IMR-90 (cell line): ENCODE results near the gene COL18A1. TPM values are rescaled to one million over a fixed set of nuclear protein-coding genes. Genes with fewer than 3 reads are reported as not detected.
A peak's percentile ranks its signal among the peaks of the same experiment; 100 is the strongest.

Experiments
- ATAC-seq: fragments of 200-7000 bp; cut with Tn5 transposase; 2 replicates; pipeline ENCODE4 v1.9.1; 2020; ENCODE audit warnings: low read depth, mild to moderate bottlenecking, moderate library complexity
- BruUV-seq: library from RNA; stranded (reverse); fragments of 400-500 nt; replicated peaks from 2 replicates; lab custom pipeline; 2021; lab: Mats Ljungman, UMichigan
- CTCF ChIA-PET: fragments of 300-600 bp; formaldehyde crosslinking; extraction: SDS; loops from one replicate; lab custom pipeline; 2021; ENCODE audit warnings: antibody characterized with exemption; lab: Yijun Ruan, JAX
- POLR2A ChIA-PET: fragments of 300-600 bp; sonication (Branson Sonifier 250); formaldehyde crosslinking; loops from one replicate; lab custom pipeline; 2022; ENCODE audit warnings: antibody characterized with exemption; ENCODE audit not compliant: unreplicated experiment; lab: Charles Lee
- DNase-seq: peaks from one replicate; pipeline ENCODE4 v3.0.0; 2013
- H2AFZ ChIP-seq: replicated peaks from 2 replicates; pipeline ENCODE3; 2013; ENCODE audit warnings: low read length, mild to moderate bottlenecking; ENCODE audit not compliant: poor library complexity
- H2AK5ac ChIP-seq: 2 replicates; pipeline ENCODE4 v1.6.1; 2013; ENCODE audit warnings: low read depth, low read length, inconsistent platforms
- H2AK9ac ChIP-seq: replicated peaks from 2 replicates; pipeline ENCODE3; 2013; ENCODE audit warnings: mild to moderate bottlenecking, low read depth, low read length, moderate library complexity; ENCODE audit not compliant: poor library complexity
- H2BK120ac ChIP-seq: 2 replicates; pipeline ENCODE4 v1.6.1; 2013; ENCODE audit warnings: low read depth, low read length, inconsistent platforms
- H2BK15ac ChIP-seq: 3 replicates; pipeline ENCODE4 v1.6.1; 2013; ENCODE audit warnings: low read depth, low read length, inconsistent platforms
- H2BK20ac ChIP-seq: 2 replicates; pipeline ENCODE4 v1.6.1; 2013; ENCODE audit warnings: low read depth, mild to moderate bottlenecking, inconsistent platforms, low read length, moderate library complexity
- H2BK5ac ChIP-seq: 2 replicates; pipeline ENCODE4 v1.6.1; 2013; ENCODE audit warnings: mild to moderate bottlenecking, low read depth, low read length, inconsistent platforms; ENCODE audit not compliant: poor library complexity, severe bottlenecking
- H3K14ac ChIP-seq: replicated peaks from 2 replicates; pipeline ENCODE4 v1.6.1; 2013; ENCODE audit warnings: low read depth, low read length, inconsistent platforms
- H3K18ac ChIP-seq: 2 replicates; pipeline ENCODE4 v1.6.1; 2013; ENCODE audit warnings: low read depth, low read length, control low read depth
- H3K23ac ChIP-seq: 2 replicates; pipeline ENCODE4 v1.6.1; 2013; ENCODE audit warnings: low read depth, low read length, inconsistent platforms
- H3K27ac ChIP-seq: 2 replicates; pipeline ENCODE4 v1.5.1; 2013; ENCODE audit warnings: mild to moderate bottlenecking, control low read depth, low read length; ENCODE audit not compliant: insufficient read depth
- H3K27me3 ChIP-seq: 2 replicates; pipeline ENCODE4 v1.6.1; 2013; ENCODE audit warnings: low read length; ENCODE audit not compliant: control insufficient read depth, insufficient read depth
- H3K36me3 ChIP-seq: 2 replicates; pipeline ENCODE4 v1.6.1; 2013; ENCODE audit warnings: low read length, mixed read lengths; ENCODE audit not compliant: control insufficient read depth, insufficient read depth
- H3K4ac ChIP-seq: 2 replicates; pipeline ENCODE4 v1.6.1; 2013; ENCODE audit warnings: low read depth, low read length, inconsistent platforms
- H3K4me1 ChIP-seq: 2 replicates; pipeline ENCODE4 v1.6.1; 2013; ENCODE audit warnings: low read length, mixed read lengths; ENCODE audit not compliant: control insufficient read depth, insufficient read depth
- H3K4me2 ChIP-seq: 2 replicates; pipeline ENCODE4 v1.6.1; 2013; ENCODE audit warnings: low read depth, mild to moderate bottlenecking, control low read depth, low read length, moderate library complexity
- H3K4me3 ChIP-seq: 2 replicates; pipeline ENCODE4 v1.5.1; 2013; ENCODE audit warnings: low read depth, mild to moderate bottlenecking, control low read depth, low read length, moderate library complexity; ENCODE audit not compliant: insufficient read depth
- H3K56ac ChIP-seq: 2 replicates; pipeline ENCODE4 v1.6.1; 2013; ENCODE audit warnings: low read length, inconsistent platforms; ENCODE audit not compliant: insufficient read depth; ENCODE audit errors: extremely low read depth
- H3K79me1 ChIP-seq, 2 experiments: 2 replicates each; pipeline ENCODE4 v1.6.1; 2013; ENCODE audit warnings: low read length in 2 of 2, inconsistent platforms in 1 of 2, low read depth in 1 of 2
- H3K9ac ChIP-seq: 2 replicates; pipeline ENCODE4 v1.6.1; 2013; ENCODE audit warnings: low read depth, low read length, control low read depth
- H3K9me1 ChIP-seq: 2 replicates; pipeline ENCODE4 v1.6.1; 2013; ENCODE audit warnings: low read length, inconsistent platforms; ENCODE audit not compliant: insufficient read depth
- H3K9me3 ChIP-seq: 2 replicates; pipeline ENCODE4 v1.6.1; 2013; ENCODE audit warnings: low read length; ENCODE audit not compliant: control insufficient read depth, insufficient read depth
- H4K20me1 ChIP-seq: 2 replicates; pipeline ENCODE4 v1.6.1; 2013; ENCODE audit warnings: low read length, inconsistent platforms; ENCODE audit not compliant: insufficient read depth
- H4K5ac ChIP-seq: 2 replicates; pipeline ENCODE4 v1.6.1; 2013; ENCODE audit warnings: mild to moderate bottlenecking, low read depth, low read length, control low read depth
- H4K8ac ChIP-seq, 2 experiments: 2 replicates each; pipeline ENCODE4 v1.6.1; 2013; ENCODE audit warnings: low read depth in 2 of 2, low read length in 2 of 2, control low read depth in 1 of 2, inconsistent platforms in 1 of 2
- H4K91ac ChIP-seq: 2 replicates; pipeline ENCODE4 v1.6.1; 2013; ENCODE audit warnings: low read depth, low read length, inconsistent platforms; ENCODE audit not compliant: insufficient read depth
- BHLHE40 ChIP-seq: fragments of 150-350 bp; IDR thresholded peaks from 2 replicates; pipeline ENCODE4 v1.6.1; 2016; ENCODE audit warnings: mild to moderate bottlenecking, low read depth, low read length
- CEBPB ChIP-seq: IDR thresholded peaks from 2 replicates; pipeline ENCODE4 v1.6.1; 2012; ENCODE audit warnings: low read depth, low read length, improper control_type of control experiment
- CHD1 ChIP-seq: IDR thresholded peaks from 2 replicates; pipeline ENCODE4 v1.6.1; 2012; ENCODE audit warnings: low read depth, low read length, improper control_type of control experiment
- FOS ChIP-seq: fragments of 150-350 bp; IDR thresholded peaks from 2 replicates; pipeline ENCODE4 v1.6.1; 2016; ENCODE audit warnings: low read depth, low read length
- MAFK ChIP-seq: IDR thresholded peaks from 2 replicates; pipeline ENCODE4 v1.6.1; 2012; ENCODE audit warnings: low read depth, low read length, improper control_type of control experiment
- MXI1 ChIP-seq: IDR thresholded peaks from 2 replicates; pipeline ENCODE4 v1.6.1; 2012; ENCODE audit warnings: low read depth, mild to moderate bottlenecking, low read length, moderate library complexity, borderline replicate concordance
- NFE2L2 ChIP-seq: fragments of 150-350 bp; IDR thresholded peaks from 2 replicates; pipeline ENCODE4 v1.6.1; 2016; ENCODE audit warnings: low read depth, mild to moderate bottlenecking, low read length
- POLR2A ChIP-seq: IDR thresholded peaks from 2 replicates; pipeline ENCODE4 v1.6.1; 2012; ENCODE audit warnings: mild to moderate bottlenecking, low read depth, low read length
- RAD21 ChIP-seq: IDR thresholded peaks from 2 replicates; pipeline ENCODE4 v1.6.1; 2012; ENCODE audit warnings: low read length, improper control_type of control experiment
- RCOR1 ChIP-seq: IDR thresholded peaks from 2 replicates; pipeline ENCODE4 v1.6.1; 2012; ENCODE audit warnings: mild to moderate bottlenecking, low read length, improper control_type of control experiment; ENCODE audit not compliant: insufficient replicate concordance
- RFX5 ChIP-seq: IDR thresholded peaks from 2 replicates; pipeline ENCODE4 v1.8.0; 2012; ENCODE audit warnings: low read depth, mild to moderate bottlenecking, low read length, moderate library complexity
- SMC3 ChIP-seq: fragments of 150-350 bp; IDR thresholded peaks from 2 replicates; pipeline ENCODE4 v1.6.1; 2016; ENCODE audit warnings: low read depth, mild to moderate bottlenecking, antibody characterized with exemption, low read length, moderate library complexity
- WGBS, 2 experiments: methylation state at CpG; one replicate each; pipeline versions ENCODE4 v1.1.5 to v1.1.7; 2013; ENCODE audit warnings: missing lambda C conversion rate in 2 of 2; ENCODE audit not compliant: insufficient read length in 1 of 2; ENCODE audit errors: extremely low coverage in 2 of 2; 5-methylcytosine and 5-hydroxymethylcytosine counted together
- dilution Hi-C: fragments of 300-500 bp; cut with HindIII; formaldehyde crosslinking; loops from one replicate; pipeline ENCODE4 v1.14.3; 2018; ENCODE audit warnings: low sequenced_read_pairs; ENCODE audit not compliant: unreplicated experiment
- in situ Hi-C: fragments of 300-500 bp; cut with MboI; formaldehyde crosslinking; loops from 3 replicates; pipeline ENCODE4 v1.14.3; 2019; ENCODE audit warnings: low sequenced_read_pairs, inconsistent platforms, mixed read lengths
- intact Hi-C: fragments of 100-400 bp; cut with micrococcal nuclease; formaldehyde crosslinking; loops from 2 replicates; pipeline ENCODE4 v1.10.0; 2022
- polyA plus RNA-seq, 3 experiments: library from polyadenylated mRNA; depleted of rRNA; stranded (reverse); fragments of >200 nt; gene quantifications; 2 replicates each; pipeline ENCODE4 v1.2.3, GENCODE V29; 2012; ENCODE audit warnings: low replicate concordance in 1 of 3
- total RNA-seq: library from RNA; depleted of rRNA; stranded (reverse); fragments of >200 nt; gene quantifications from 2 replicates; pipeline ENCODE4 v1.2.3, GENCODE V29; 2012
- TF ChIP-seq, protein P1 (sequence below): conservative IDR thresholded peaks from 2 replicates; pipeline ENCODE4 v1.5.1; 2012; ENCODE audit warnings: mild to moderate bottlenecking, low read depth, low read length, improper control_type of control experiment
- TF ChIP-seq, protein P2 (sequence below): fragments of 150-350 bp; IDR thresholded peaks from 2 replicates; pipeline ENCODE4 v1.6.1; 2017; ENCODE audit warnings: mild to moderate bottlenecking, antibody characterized with exemption, low read length, low read depth
- TF ChIP-seq, protein P3 (sequence below): fragments of 150-350 bp; IDR thresholded peaks from 2 replicates; pipeline ENCODE4 v1.6.1; 2016; ENCODE audit warnings: low read depth, mild to moderate bottlenecking, low read length, moderate library complexity, borderline replicate concordance

Gene COL18A1
- total and polyA plus RNA-seq, 2 of the 4 experiments (the other 2 are of a cell fraction): 4.3 to 46.7 TPM

DNA sequence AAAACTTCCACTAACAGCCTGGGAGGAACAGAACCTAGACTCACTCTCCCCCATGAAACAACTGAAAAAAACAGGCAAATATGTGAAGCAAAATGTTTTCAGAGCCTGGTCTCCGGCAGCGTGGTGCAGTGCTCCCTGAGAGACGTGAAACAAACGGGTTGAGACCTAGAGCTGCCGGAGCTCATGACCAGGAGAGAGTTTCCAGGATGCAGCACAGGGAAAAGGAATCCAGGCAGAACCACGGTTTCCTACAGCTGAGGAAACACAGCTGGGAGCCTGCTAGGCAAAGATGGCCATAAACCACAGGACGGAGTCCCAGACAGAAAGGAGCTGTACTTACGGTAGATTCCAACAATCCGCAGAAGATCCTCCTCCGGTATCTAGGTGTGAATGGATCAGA is 157.4 kb downstream of the COL18A1 start:
- Histone ChIP-seq H2BK5ac (peak overlapping the region; percentile 88), H3K79me1 (no peaks in the 10 kb centered on the region), H3K4ac (peak overlapping the region; percentile 84), H3K27me3 (peaks cover under 1% of the 10 kb centered on the region), H3K9me3 (peaks cover 4% of the 10 kb centered on the region; the same call in 1 of the 2 replicates), H2AK5ac (peak overlapping the region; percentile 27; the same call in 1 of the 2 replicates), H3K18ac (peak overlapping the region; percentile 86), H2BK20ac (peak overlapping the region; percentile 53; the same call in 1 of the 2 replicates), H3K23ac (no peak overlapping the region; the same call in 1 of the 2 replicates), H4K8ac (peak overlapping the region in 1 of 2 experiments; percentile 73; a peak in 3 of 4 replicates), H3K36me3 (no peaks in the 10 kb centered on the region), H2AFZ (peak overlapping the region; percentile 67), H4K91ac (peak overlapping the region; percentile 43), H4K20me1 (no peaks in the 10 kb centered on the region), H3K27ac (peak overlapping the region; percentile 47; the same call in 1 of the 2 replicates), H3K9me1 (peaks cover 6% of the 10 kb centered on the region; the same call in 1 of the 2 replicates), H2BK120ac (peak overlapping the region; percentile 64), H3K14ac (peak overlapping the region; percentile 16), H3K4me2 (peak overlapping the region; percentile 70; the same call in 1 of the 2 replicates), H3K56ac (no peak overlapping the region), H3K9ac (no peak overlapping the region), H2AK9ac (peak overlapping the region; percentile 25), H2BK15ac (peak overlapping the region; percentile 16; the same call in 1 of the 3 replicates), H3K4me3 (no peak overlapping the region), H3K4me1 (peaks cover 9% of the 10 kb centered on the region), H4K5ac (peak overlapping the region; percentile 58)
- dilution Hi-C loops: no loop called here
- BruUV-seq: no TSS peak
- DNase-seq: peak; percentile 35
- in situ Hi-C loops: loop anchor here (10.0 kb wide), 1 partner anchor 362 kb away; no protein-coding TSS in a partner anchor
- 53% methylated on average over 7 of the region's 10 CpGs; no CpG with 5 or more reads in 1 of the 2 experiments for WGBS, 2 experiments
- peak; percentile 69 for ATAC-seq
- POLR2A ChIA-PET: interaction anchor here (0.6 kb wide), 1 partner anchor 15 kb away, joined by 4 read pairs; no protein-coding TSS in a partner anchor
- CTCF ChIA-PET: interaction anchor here (0.9 to 1.7 kb wide), 3 partner anchors 8 to 42 kb away, joined by 3 to 5 read pairs (median 3); no protein-coding TSS in a partner anchor
- intact Hi-C loops: no loop called here
- no peak for TF ChIP-seq RCOR1
- TF ChIP-seq, protein P1, sequence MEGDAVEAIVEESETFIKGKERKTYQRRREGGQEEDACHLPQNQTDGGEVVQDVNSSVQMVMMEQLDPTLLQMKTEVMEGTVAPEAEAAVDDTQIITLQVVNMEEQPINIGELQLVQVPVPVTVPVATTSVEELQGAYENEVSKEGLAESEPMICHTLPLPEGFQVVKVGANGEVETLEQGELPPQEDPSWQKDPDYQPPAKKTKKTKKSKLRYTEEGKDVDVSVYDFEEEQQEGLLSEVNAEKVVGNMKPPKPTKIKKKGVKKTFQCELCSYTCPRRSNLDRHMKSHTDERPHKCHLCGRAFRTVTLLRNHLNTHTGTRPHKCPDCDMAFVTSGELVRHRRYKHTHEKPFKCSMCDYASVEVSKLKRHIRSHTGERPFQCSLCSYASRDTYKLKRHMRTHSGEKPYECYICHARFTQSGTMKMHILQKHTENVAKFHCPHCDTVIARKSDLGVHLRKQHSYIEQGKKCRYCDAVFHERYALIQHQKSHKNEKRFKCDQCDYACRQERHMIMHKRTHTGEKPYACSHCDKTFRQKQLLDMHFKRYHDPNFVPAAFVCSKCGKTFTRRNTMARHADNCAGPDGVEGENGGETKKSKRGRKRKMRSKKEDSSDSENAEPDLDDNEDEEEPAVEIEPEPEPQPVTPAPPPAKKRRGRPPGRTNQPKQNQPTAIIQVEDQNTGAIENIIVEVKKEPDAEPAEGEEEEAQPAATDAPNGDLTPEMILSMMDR: no peak
- no peak for TF ChIP-seq SMC3
- TF ChIP-seq MAFK: no peak
- no peak for TF ChIP-seq MXI1
- no peak for TF ChIP-seq RFX5
- TF ChIP-seq, protein P2, sequence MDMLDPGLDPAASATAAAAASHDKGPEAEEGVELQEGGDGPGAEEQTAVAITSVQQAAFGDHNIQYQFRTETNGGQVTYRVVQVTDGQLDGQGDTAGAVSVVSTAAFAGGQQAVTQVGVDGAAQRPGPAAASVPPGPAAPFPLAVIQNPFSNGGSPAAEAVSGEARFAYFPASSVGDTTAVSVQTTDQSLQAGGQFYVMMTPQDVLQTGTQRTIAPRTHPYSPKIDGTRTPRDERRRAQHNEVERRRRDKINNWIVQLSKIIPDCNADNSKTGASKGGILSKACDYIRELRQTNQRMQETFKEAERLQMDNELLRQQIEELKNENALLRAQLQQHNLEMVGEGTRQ: no peak
- TF ChIP-seq FOS: no peak
- no peak for TF ChIP-seq NFE2L2
- no peak for TF ChIP-seq RAD21
- TF ChIP-seq CEBPB: no peak
- no peak for TF ChIP-seq CHD1
- no peak for TF ChIP-seq BHLHE40
- TF ChIP-seq, protein P3, sequence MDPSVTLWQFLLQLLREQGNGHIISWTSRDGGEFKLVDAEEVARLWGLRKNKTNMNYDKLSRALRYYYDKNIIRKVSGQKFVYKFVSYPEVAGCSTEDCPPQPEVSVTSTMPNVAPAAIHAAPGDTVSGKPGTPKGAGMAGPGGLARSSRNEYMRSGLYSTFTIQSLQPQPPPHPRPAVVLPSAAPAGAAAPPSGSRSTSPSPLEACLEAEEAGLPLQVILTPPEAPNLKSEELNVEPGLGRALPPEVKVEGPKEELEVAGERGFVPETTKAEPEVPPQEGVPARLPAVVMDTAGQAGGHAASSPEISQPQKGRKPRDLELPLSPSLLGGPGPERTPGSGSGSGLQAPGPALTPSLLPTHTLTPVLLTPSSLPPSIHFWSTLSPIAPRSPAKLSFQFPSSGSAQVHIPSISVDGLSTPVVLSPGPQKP: no peak
- TF ChIP-seq POLR2A: no peak
